ENCODE measurements around the gene PTK6. TPM values are rescaled to one million over a fixed set of nuclear protein-coding genes. Genes with fewer than 3 reads are reported as not detected.
A peak's percentile ranks its signal among the peaks of the same experiment; 100 is the strongest.

PTK6 gene
- total RNA-seq, 1 experiment from 2014 or later = 6.7 TPM

DNA sequence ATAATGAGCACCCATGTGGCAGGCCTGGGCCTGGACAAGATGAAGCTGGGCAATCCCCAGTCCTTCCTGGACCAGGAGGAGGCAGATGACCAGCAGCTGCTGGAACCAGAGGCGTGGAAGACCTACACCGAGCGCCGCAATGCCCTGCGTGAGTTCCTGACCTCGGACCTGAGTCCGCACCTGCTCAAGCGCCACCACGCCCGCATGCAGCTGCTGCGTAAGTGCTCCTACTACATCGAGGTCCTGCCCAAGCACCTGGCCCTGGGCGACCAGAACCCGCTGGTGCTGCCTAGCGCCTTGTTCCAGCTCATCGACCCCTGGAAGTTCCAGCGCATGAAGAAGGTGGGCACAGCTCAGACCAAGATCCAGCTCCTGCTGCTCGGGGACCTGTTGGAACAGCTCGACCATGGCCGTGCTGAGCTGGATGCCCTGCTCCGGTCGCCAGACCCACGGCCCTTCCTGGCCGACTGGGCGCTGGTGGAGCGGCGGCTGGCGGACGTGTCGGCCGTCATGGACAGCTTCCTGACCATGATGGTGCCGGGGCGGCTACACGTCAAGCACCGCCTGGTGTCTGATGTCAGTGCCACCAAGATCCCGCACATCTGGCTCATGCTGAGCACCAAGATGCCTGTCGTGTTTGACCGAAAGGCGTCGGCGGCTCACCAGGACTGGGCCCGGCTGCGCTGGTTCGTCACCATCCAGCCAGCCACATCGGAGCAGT, 18.6 kb upstream of the PTK6 start:
- RAD21 ChIA-PET (ENCODE audit: low non-redundant PET in 1 of 2, low total read pairs in 2 of 2, uncharacterized antibody in 2 of 2, unreplicated experiment in 2 of 2) = interaction anchor here in 1 of 2 experiments (0.7 kb wide), 1 partner anchor 86 kb away, joined by 3 read pairs; no protein-coding TSS in a partner anchor
- POLR2A ChIA-PET = no interaction called here
- Histone ChIP-seq H2AFZ (ENCODE audit: low read depth, low read length, poor library complexity, severe bottlenecking) (no peak overlapping the region), H3K4me1 (ENCODE audit: control insufficient read depth in 1 of 2, insufficient read depth in 2 of 2, low read length in 2 of 2) (peaks cover 12 to 20% of the 10 kb centered on the region in 2 experiments), H3K9me2 (ENCODE audit: insufficient read depth) (no peaks in the 10 kb centered on the region), H3K79me2 (ENCODE audit: insufficient read depth, low read length) (no peaks in the 10 kb centered on the region), H3K27me3 (ENCODE audit: insufficient read depth, low read length) (no peaks in the 10 kb centered on the region), H4K20me1 (ENCODE audit: insufficient read depth) (no peaks in the 10 kb centered on the region), H3K36me3 (ENCODE audit: control insufficient read depth in 1 of 2, insufficient read depth in 2 of 2, low read length in 2 of 2) (no peaks in the 10 kb centered on the region; a peak in 3 of 4 replicates), H3K4me2 (ENCODE audit: low read length) (no peak overlapping the region), H3K9me3 (ENCODE audit: control insufficient read depth in 1 of 2, insufficient read depth in 1 of 2, low read depth in 1 of 2, low read length in 2 of 2) (no peaks in the 10 kb centered on the region), H3K27ac (ENCODE audit: low read depth, low read length) (no peak overlapping the region), H3K9ac (ENCODE audit: low read length) (no peak overlapping the region), H3K4me3 (replicated peaks in 1 of 2; ENCODE audit: low read depth in 1 of 2, low read length in 2 of 2) (no peak overlapping the region)
- CTCF ChIA-PET = no interaction called here
- ATAC-seq (no peak), DNase-seq (ENCODE audit: low read depth, low spot score) (no peak)
- intact Hi-C loops (cut with micrococcal nuclease) = no loop called here
- BruUV-seq (replicated peaks) = no TSS peak
- TF ChIP-seq EZH2 (IDR thresholded peaks at IDR 0.05) (no peak), SP1 (IDR thresholded peaks at IDR 0.05; ENCODE audit: low read depth) (no peak), FOSL1 (IDR thresholded peaks at IDR 0.05; ENCODE audit: low read depth) (no peak), POLR2AphosphoS5 (IDR thresholded peaks at IDR 0.05; ENCODE audit: low read depth, low read length) (no peak)

DNA sequence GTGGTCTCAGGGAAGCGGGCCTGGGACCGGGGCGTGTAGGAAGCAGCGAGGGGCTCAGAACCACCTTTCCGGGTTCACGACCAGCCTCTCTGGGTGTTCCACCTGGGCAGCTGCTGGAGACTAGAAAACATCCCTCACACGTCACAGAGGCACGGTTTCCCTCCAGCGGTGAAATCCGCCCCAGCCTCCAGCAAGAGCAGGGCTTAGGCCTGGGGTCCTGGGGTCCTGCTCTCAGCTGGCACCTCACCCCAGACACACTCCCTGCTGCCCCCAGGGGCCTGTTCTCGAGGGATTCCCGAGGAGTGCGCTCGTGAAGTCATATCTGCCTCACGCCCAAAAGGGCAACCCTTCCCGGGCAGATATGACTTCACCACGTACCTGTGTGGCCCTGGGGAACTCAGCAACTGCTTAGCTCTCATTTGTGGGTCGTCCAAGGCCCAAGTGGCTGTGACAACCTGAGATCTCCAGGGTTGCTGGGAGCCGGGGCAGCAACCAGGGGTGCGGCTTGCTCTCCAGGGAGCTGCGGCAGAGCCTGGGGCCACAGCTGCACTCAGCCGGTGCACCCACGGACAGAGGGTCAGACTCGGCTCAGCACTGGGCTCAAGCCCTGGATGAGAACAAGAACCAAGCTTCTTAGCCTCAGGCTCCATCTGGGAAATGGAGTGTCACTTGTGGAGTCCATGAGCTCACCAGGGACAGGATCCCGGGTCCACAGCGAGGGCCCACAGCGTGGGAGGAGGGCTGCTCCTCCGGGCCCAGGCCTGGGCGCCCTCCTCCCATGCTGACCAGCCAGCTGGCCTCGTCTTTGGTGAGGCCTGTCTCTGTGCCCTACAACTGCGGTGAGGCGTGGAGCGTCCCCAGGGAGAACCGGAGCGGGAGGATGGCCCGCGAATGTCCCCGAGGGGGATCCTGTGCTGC, 17.4 kb upstream of the PTK6 start:
- no TSS peak for BruUV-seq (replicated peaks)
- Histone ChIP-seq H3K27ac (ENCODE audit: low read depth, low read length) (peak overlapping the region; percentile 22; the same call in 1 of the 2 replicates), H3K9me2 (ENCODE audit: insufficient read depth) (no peaks in the 10 kb centered on the region), H2AFZ (ENCODE audit: low read depth, low read length, poor library complexity, severe bottlenecking) (no peak overlapping the region), H3K9me3 (ENCODE audit: control insufficient read depth in 1 of 2, insufficient read depth in 1 of 2, low read depth in 1 of 2, low read length in 2 of 2) (no peaks in the 10 kb centered on the region), H4K20me1 (ENCODE audit: insufficient read depth) (no peaks in the 10 kb centered on the region), H3K4me1 (ENCODE audit: control insufficient read depth in 1 of 2, insufficient read depth in 2 of 2, low read length in 2 of 2) (peaks cover 12 to 20% of the 10 kb centered on the region in 2 experiments), H3K27me3 (ENCODE audit: insufficient read depth, low read length) (no peaks in the 10 kb centered on the region), H3K79me2 (ENCODE audit: insufficient read depth, low read length) (no peaks in the 10 kb centered on the region), H3K4me3 (replicated peaks in 1 of 2; ENCODE audit: low read depth in 1 of 2, low read length in 2 of 2) (peak overlapping the region; percentile 57 to 72), H3K9ac (ENCODE audit: low read length) (peak overlapping the region; percentile 73), H3K36me3 (ENCODE audit: control insufficient read depth in 1 of 2, insufficient read depth in 2 of 2, low read length in 2 of 2) (no peaks in the 10 kb centered on the region), H3K4me2 (ENCODE audit: low read length) (peak overlapping the region; percentile 100)
- TF ChIP-seq JUND (IDR thresholded peaks at IDR 0.05) (no peak), SP1 (IDR thresholded peaks at IDR 0.05; ENCODE audit: low read depth) (no peak), ZFX (IDR thresholded peaks at IDR 0.05) (no peak), ELF1 (IDR thresholded peaks at IDR 0.05; ENCODE audit: borderline replicate concordance, low read depth) (no peak), TCF7L2 (IDR thresholded peaks at IDR 0.05; ENCODE audit: borderline replicate concordance, extremely low read depth, insufficient read depth, insufficient read length) (no peak), EGR1 (IDR thresholded peaks at IDR 0.05; ENCODE audit: low read depth) (no peak), FOSL1 (IDR thresholded peaks at IDR 0.05; ENCODE audit: low read depth) (no peak), POLR2A (IDR thresholded peaks at IDR 0.05; ENCODE audit: borderline replicate concordance, extremely low read depth, insufficient read depth, insufficient read length) (no peak), POLR2AphosphoS5 (IDR thresholded peaks at IDR 0.05; ENCODE audit: low read depth, low read length) (no peak), EZH2phosphoT487 (IDR thresholded peaks at IDR 0.05; ENCODE audit: borderline replicate concordance) (no peak)
- TF ChIP-seq, protein P1, sequence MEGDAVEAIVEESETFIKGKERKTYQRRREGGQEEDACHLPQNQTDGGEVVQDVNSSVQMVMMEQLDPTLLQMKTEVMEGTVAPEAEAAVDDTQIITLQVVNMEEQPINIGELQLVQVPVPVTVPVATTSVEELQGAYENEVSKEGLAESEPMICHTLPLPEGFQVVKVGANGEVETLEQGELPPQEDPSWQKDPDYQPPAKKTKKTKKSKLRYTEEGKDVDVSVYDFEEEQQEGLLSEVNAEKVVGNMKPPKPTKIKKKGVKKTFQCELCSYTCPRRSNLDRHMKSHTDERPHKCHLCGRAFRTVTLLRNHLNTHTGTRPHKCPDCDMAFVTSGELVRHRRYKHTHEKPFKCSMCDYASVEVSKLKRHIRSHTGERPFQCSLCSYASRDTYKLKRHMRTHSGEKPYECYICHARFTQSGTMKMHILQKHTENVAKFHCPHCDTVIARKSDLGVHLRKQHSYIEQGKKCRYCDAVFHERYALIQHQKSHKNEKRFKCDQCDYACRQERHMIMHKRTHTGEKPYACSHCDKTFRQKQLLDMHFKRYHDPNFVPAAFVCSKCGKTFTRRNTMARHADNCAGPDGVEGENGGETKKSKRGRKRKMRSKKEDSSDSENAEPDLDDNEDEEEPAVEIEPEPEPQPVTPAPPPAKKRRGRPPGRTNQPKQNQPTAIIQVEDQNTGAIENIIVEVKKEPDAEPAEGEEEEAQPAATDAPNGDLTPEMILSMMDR (IDR thresholded peaks at IDR 0.05 in 2 of 3, conservative IDR thresholded peaks at IDR 0.05 in 1 of 3; ENCODE audit: borderline replicate concordance in 1 of 3, insufficient read depth in 1 of 3, low read depth in 2 of 3, low read length in 2 of 3) = no peak
- TF ChIP-seq, protein P2, sequence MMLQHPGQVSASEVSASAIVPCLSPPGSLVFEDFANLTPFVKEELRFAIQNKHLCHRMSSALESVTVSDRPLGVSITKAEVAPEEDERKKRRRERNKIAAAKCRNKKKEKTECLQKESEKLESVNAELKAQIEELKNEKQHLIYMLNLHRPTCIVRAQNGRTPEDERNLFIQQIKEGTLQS (IDR thresholded peaks at IDR 0.05) = no peak
- TF ChIP-seq, protein P3, sequence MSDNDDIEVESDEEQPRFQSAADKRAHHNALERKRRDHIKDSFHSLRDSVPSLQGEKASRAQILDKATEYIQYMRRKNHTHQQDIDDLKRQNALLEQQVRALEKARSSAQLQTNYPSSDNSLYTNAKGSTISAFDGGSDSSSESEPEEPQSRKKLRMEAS (IDR thresholded peaks at IDR 0.05) = no peak
- ChIA-PET CTCF (interaction anchor here (1.0 kb wide), 1 partner anchor 17 kb away, joined by 3 read pairs; the partner anchor contains the start of gene PTK6), RAD21 (ENCODE audit: low non-redundant PET in 1 of 2, low total read pairs in 2 of 2, uncharacterized antibody in 2 of 2, unreplicated experiment in 2 of 2) (no interaction called here), POLR2A (interaction anchor here (0.7 kb wide), 1 partner anchor 13 kb away, joined by 3 read pairs; no protein-coding TSS in a partner anchor)
- DNase-seq (ENCODE audit: low read depth, low spot score) (no peak), ATAC-seq (no peak)
- intact Hi-C loops (cut with micrococcal nuclease) = no loop called here

Measured in HCT116 (cell line).